Hippocampal formation (tissue), 2 donors: ENCODE measurements around the gene AGPAT4.

Experiments
- DNase-seq, 2 donors: peaks; one replicate each; lab custom pipeline; 2025; lab: John Stamatoyannopoulos, UW

Gene AGPAT4

DNA sequence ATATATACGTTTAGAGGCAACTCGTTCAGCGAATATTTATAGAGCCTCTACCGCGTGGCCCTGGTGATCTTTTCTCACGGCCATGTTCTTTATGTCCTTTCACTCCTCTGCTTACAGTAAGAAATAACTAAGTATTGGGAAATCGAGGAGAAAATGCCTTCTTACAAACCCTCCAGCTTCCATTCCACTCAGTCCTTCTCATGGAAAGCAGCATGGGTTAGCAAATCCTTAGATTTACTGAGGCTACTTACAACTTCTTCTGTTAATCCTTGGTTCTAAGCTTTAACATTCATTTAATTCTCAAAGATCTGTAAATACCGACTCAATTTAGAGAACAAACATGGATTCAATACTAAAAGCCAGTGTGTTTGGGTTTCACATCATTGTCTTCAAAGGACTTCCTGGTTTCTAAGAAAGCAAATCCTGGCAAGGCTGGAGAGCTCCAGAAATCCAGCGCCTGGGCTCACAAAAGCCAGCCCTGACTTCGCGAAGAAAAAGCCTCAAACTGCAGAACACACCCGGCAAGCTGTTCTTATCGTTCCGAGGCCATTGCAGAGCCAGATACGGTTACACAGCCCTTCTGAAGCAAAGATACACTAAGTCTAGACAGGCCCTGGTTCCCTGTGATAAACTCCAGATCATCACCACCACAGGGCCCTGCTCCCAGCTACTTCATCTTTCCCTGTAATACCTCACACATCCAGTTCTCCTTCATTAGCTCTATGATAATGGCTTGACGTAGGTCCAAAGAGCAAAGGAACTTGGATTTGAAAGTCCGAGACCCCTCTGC is 19.2 kb downstream of the AGPAT4 start:
- DNase-seq, result no peak

DNA sequence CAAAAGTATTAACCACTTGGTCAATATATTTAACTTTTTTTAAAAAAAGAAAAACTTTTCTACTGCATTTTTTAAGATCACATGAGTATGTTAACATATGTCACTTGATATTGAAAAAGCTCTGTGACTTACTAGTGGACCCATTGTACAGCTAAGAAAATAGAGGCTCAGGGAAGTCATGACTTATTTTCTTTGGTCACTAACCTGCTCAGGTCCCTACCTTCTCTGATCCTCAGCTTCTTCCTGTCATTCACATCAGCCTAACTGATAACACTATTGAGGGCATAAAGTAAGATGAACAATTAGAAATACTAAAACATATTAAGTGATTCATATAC is 19.8 kb downstream of the AGPAT4 start:
- DNase-seq, result no peak

- DNase-seq, result no peak
Measured at GRCh38 chr6:161251345-161251744, 22.5 kb downstream of the AGPAT4 start.

DNA sequence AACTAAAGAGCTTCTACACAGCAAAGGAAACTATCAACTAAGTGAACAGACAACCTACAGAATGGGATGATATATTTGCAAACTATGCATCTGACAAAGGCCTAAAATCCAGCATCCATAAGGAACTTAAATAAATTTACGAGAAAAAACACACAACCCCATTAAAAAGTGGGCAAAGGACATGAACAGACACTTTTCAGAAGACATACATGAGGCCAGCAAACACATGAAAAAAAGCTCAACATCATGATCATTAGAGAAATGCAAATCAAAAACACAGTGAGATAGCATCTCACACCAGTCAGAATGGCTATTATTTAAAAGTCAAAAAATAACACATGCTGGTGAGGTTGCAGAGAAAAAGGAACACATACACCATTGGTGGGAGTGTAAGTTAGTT is 24.5 kb downstream of the AGPAT4 start:
- no peak for DNase-seq

- no peak for DNase-seq
Measured at GRCh38 chr6:161246725-161247124, 27.1 kb downstream of the AGPAT4 start.

- no peak for DNase-seq
Measured at GRCh38 chr6:161245363-161245762, 28.5 kb downstream of the AGPAT4 start.

DNA sequence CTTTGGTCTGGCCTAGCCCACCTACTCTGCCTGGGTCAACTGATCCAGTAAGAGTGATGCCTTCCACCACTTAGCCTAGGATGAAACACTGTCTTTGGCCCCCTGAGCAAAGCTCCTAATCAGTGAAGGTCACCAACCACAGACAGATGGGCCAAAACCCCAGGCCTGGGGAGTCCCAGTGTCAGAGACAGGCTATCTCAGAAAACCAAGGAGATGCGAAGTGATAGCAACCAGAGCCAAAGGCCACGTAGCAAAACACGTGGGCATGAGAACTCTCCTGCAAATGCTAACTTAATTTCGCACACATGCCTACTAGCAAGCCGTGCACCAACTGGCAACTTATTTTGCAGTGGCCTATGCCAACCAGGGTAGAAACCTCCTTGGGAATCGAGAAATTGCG is 29.1 kb downstream of the AGPAT4 start:
- DNase-seq, result no peak

GRCh38 chr6:161242779-161243693 is 30.8 kb downstream of the AGPAT4 start:
- peak in 1 of 2 donors; percentile 42 for DNase-seq

- no peak for DNase-seq
Measured at GRCh38 chr6:161242113-161242512, 31.7 kb downstream of the AGPAT4 start.

DNA sequence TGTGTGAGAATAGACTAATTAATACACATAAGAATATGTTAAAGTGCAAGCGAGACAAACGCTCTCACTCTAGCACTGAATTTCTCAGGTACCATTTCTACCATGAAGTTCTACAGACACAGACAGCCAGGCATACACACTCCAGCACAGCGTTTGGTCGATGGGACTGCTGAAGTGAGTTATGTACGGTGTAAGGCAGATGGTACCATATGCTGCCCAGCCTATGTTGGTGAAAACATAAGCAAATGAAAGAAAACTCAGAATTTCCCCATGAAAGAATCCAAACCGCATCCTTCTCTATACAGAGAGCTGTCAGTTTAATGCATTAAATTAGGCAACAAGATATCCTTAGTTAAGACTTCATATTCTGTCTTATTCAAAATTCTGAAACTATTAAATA is 34.9 kb downstream of the AGPAT4 start:
- DNase-seq, result no peak

DNA sequence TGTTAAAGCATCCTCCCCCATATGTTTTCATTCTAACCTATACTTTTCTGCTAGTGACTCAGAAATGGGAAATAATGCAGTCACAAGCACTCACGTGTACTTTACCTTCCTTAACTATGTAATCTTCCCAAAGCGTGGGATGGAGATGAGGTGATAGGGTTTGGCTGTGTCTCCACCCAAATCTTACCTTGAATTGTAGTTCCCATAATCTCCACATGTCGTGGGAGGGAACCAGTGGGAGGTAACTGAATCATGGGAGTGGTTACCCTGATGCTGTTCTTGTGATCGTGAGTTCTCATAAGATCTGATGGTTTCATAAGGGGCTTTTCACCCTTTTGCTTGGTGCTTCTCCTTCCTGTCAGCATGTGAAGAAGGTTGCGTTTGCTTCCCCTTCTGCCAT is 35.4 kb downstream of the AGPAT4 start:
- no peak for DNase-seq

DNA sequence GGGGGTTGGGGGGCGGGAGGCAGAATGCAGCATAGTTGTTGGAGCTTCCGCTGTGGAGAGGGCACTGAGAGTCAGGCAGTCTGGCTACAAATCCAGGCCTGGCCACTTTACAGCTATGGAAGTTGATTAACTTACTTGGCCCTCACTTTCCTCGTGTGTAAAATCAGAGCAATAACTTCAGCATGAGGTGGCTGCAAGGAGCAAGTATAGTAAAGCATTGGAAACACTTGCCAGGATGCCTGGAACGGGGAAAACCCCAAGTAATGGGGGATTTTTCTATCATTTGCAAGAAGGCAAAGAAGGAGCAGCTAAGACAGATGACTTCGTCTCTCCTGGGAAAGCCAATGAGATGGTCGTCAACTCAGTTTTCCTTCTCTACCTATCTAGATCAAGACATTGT is 35.8 kb downstream of the AGPAT4 start:
- DNase-seq, result no peak

GRCh38 chr6:161237176-161237575 is 36.7 kb downstream of the AGPAT4 start:
- DNase-seq, result no peak

- DNase-seq, result no peak
Measured at GRCh38 chr6:161235776-161236633, 37.9 kb downstream of the AGPAT4 start.

DNA sequence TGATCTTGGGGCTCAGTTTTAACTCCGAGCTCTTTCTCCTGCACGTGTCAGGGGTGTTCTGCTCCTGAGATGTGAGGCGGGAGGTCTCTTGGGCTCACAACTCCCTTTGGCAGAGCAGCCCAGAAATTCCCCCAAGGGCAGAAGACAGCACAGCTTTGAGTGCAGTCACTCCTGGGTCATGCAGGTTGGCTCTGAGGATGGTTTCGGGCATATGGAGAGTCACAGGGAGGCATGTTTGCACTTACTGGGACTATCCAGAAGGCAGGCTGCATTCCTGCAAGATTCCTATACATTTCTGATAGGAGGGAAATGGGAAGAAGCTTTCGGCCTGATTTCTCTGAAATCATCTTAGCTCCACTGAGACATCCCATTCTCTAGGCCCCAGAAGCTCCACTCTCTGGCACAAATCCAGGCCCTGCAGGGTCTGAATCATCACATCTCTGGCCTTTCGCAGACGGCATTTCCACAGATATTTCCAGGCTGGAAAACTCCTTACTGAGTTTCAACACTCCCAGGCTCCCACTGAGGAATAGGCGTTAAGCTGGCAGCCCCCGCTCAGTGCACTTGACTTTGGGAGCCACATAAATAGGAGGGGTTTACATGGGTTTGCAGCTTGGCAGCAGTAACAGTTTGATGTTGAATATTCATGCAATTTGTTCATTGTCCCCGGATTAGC is 39.7 kb downstream of the AGPAT4 start:
- peak; percentile 53 to 61 for DNase-seq

DNA sequence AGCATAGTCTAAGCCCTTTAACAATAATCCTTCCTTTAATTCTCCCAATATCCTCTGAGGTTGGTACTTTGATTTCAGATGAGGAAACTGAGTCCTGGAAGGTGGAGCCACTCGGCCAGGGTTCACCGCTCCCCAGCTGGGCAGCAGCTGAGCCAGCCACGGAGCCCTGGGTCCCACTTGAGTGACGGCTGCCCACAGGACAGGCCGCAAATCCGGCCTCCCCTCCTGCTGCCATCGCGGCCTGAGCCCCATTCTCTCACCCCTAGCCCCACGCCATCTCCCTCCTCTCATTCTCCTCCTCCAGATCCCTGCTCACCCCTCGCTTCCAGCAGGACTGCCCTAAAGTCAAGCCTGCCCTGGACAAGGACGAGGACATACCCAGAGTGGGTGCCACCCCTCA is 41.4 kb downstream of the AGPAT4 start:
- no peak for DNase-seq

- DNase-seq, result no peak
Measured at GRCh38 chr6:161232010-161232409, 41.9 kb downstream of the AGPAT4 start.

- DNase-seq, result no peak
Measured at GRCh38 chr6:161230339-161230738, 43.5 kb downstream of the AGPAT4 start.

DNA sequence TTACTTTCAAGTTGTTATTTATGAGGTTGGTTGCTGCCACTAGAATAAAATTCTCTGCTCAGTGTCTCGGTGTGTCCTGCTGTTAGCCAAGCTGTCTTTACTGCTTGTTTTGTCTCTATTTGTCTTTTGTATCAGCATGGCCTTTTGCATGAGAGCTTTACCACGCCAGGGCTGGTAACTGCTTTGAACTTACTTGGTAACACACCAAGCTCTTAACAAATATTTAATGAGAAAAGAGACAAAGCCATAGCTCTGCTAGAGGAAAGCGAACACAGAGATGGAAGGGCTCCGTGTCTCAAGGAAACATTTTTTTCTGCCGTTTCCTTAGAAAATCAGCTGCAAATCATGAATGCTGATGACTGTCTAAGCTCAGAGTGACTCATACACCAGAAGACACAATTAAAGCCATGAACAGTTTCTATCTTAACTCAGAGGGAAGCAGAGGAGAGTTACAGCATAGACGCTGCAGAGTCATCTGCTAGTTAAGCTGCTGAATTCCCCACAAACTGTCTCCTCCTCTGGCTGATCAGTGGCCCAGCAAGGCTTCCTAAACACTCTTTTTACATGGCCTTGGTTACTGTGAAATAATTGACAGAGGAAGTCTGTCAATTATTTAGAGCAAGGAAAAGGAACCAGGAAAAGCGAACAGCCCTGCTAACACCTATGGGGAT is 44.8 kb downstream of the AGPAT4 start:
- peak in 1 of 2 donors; percentile 81 for DNase-seq

DNA sequence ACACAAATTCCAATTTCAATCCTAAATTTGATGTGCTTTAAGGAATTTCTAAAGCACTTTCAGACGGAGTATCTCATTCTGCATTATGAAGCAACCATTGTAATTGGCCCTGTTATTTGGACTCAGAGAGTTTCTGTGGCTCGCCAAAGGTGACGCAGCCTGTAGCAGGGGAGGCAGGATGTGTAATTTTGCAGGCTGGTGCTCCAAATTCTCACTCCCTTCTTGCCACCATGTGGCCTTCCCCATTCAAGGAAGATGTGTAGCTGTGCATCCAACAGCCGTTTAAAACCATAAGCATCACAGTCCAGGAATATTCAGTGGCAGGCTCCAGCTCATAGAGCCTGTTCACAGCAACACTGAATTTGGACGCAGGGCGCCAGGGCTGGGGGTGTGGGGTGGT is 45.8 kb downstream of the AGPAT4 start:
- no peak for DNase-seq
